HG02798 (cell line): Measurements from ENCODE around the gene PARP9.
"Not testable (repeated sequence)": the region's sequence is repeated elsewhere in the genome, so short reads cannot be mapped to it uniquely, and the experiment has no call there.

Experiments used
- ATAC-seq: cut with Tn5 transposase; IDR thresholded peaks from one replicate; pipeline ENCODE4 v1.9.1; 2021; ENCODE audit warnings: mild to moderate bottlenecking; ENCODE audit not compliant: unreplicated experiment, poor library complexity

The PARP9 gene

GRCh38 chr3:122576174-122576940 lies 12.3 kb upstream of the PARP9 start:
- peak; percentile 84 for ATAC-seq

GRCh38 chr3:122572940-122573412 lies 8.9 kb upstream of the PARP9 start:
- peak; percentile 24 for ATAC-seq

GRCh38 chr3:122568755-122569154 lies 4.7 kb upstream of the PARP9 start:
- ATAC-seq = no peak

GRCh38 chr3:122568131-122568530 lies 4.0 kb upstream of the PARP9 start:
- ATAC-seq = not testable (repeated sequence)

GRCh38 chr3:122563717-122564025 lies 429 bp downstream of the PARP9 start:
- ATAC-seq = no peak

GRCh38 chr3:122562923-122563716 lies 980 bp downstream of the PARP9 start:
- ATAC-seq = no peak

GRCh38 chr3:122560680-122561079 lies 3.4 kb downstream of the PARP9 start:
- no peak for ATAC-seq

- no peak for ATAC-seq
These were observed 4.2 kb downstream of the PARP9 start for GRCh38 chr3:122559906-122560305.

- ATAC-seq = no peak
These were observed 5.5 kb downstream of the PARP9 start for GRCh38 chr3:122558605-122559004.

- no peak for ATAC-seq
These were observed 6.7 kb downstream of the PARP9 start for GRCh38 chr3:122557356-122557755.

- no peak for ATAC-seq
These were observed 8.6 kb downstream of the PARP9 start for GRCh38 chr3:122555275-122556071.

GRCh38 chr3:122553171-122553570 lies 10.9 kb downstream of the PARP9 start:
- ATAC-seq = no peak

- ATAC-seq = no peak
These were observed 15.5 kb downstream of the PARP9 start for GRCh38 chr3:122548619-122549018.

GRCh38 chr3:122548076-122548475 lies 16.0 kb downstream of the PARP9 start:
- no peak for ATAC-seq

GRCh38 chr3:122546151-122546550 lies 17.9 kb downstream of the PARP9 start:
- ATAC-seq = no peak

- ATAC-seq = no peak
These were observed 25.1 kb downstream of the PARP9 start for GRCh38 chr3:122538956-122539490.

GRCh38 chr3:122536632-122537001 lies 27.5 kb downstream of the PARP9 start:
- ATAC-seq = no peak

- ATAC-seq = no peak
These were observed 28.0 kb downstream of the PARP9 start for GRCh38 chr3:122535964-122536631.

- ATAC-seq = peak; percentile 99
These were observed 30.2 kb downstream of the PARP9 start for GRCh38 chr3:122533931-122534334.

GRCh38 chr3:122533480-122533879 lies 30.6 kb downstream of the PARP9 start:
- no peak for ATAC-seq
